Endothelial cell (in vitro differentiated cells): ENCODE measurements around the gene SLC7A14. TPM values are rescaled to one million over a fixed set of nuclear protein-coding genes. Genes with fewer than 3 reads are reported as not detected.

Experiments
- DNase-seq: peaks from one replicate; pipeline ENCODE4 v3.0.0; 2021; ENCODE audit warnings: low spot score
- H3K27ac Mint-ChIP-seq: one replicate; pipeline ENCODE4 v1.8.0; 2021; ENCODE audit warnings: mixed read lengths, inconsistent platforms; ENCODE audit not compliant: unreplicated experiment
- H3K27me3 Mint-ChIP-seq: one replicate; pipeline ENCODE4 v1.8.0; 2021; ENCODE audit warnings: mild to moderate bottlenecking, moderate library complexity, mixed read lengths, inconsistent platforms; ENCODE audit not compliant: unreplicated experiment
- H3K36me3 Mint-ChIP-seq: one replicate; pipeline ENCODE4 v1.8.0; 2021; ENCODE audit warnings: mild to moderate bottlenecking, low read depth, mixed read lengths, inconsistent platforms; ENCODE audit not compliant: unreplicated experiment
- H3K4me1 Mint-ChIP-seq: one replicate; pipeline ENCODE4 v1.8.0; 2021; ENCODE audit warnings: mild to moderate bottlenecking, mixed read lengths, inconsistent platforms; ENCODE audit not compliant: unreplicated experiment
- H3K4me3 Mint-ChIP-seq: one replicate; pipeline ENCODE4 v1.8.0; 2021; ENCODE audit warnings: mild to moderate bottlenecking, mixed read lengths, inconsistent platforms; ENCODE audit not compliant: unreplicated experiment
- H3K9me3 Mint-ChIP-seq: one replicate; pipeline ENCODE4 v1.8.0; 2021; ENCODE audit warnings: mixed read lengths, inconsistent platforms; ENCODE audit not compliant: unreplicated experiment
- CTCF ChIP-seq: fragments of 200-600 bp; sonication (generic); IDR thresholded peaks from one replicate; pipeline ENCODE4 v1.5.0; 2021; ENCODE audit warnings: antibody characterized with exemption; ENCODE audit not compliant: unreplicated experiment
- total RNA-seq: library from RNA; stranded (reverse); fragmentation: NEBNext Ultra II Directional; extraction: Animal tissue kit (Norgen Biotek cat#: 25700); gene quantifications from one replicate; pipeline ENCODE4 v1.2.1, GENCODE V29; 2021; ENCODE audit not compliant: unreplicated experiment

Gene SLC7A14
- total RNA-seq, 1 donor from 2014 or later = 2.5 TPM

GRCh38 chr3:170438836-170439235 is 147.0 kb downstream of the SLC7A14 start:
- H3K27me3 Mint-ChIP-seq = no peaks in the 10 kb centered on the region
- DNase-seq = no peak
- H3K27ac Mint-ChIP-seq = no peak overlapping the region
- TF ChIP-seq CTCF = no peak
- H3K36me3 Mint-ChIP-seq = no peaks in the 10 kb centered on the region
- no peaks in the 10 kb centered on the region for H3K9me3 Mint-ChIP-seq
- no peaks in the 10 kb centered on the region for H3K4me1 Mint-ChIP-seq
- no peak overlapping the region for H3K4me3 Mint-ChIP-seq

GRCh38 chr3:170437696-170438407 is 148.0 kb downstream of the SLC7A14 start:
- H3K36me3 Mint-ChIP-seq = no peaks in the 10 kb centered on the region
- no peaks in the 10 kb centered on the region for H3K9me3 Mint-ChIP-seq
- H3K27ac Mint-ChIP-seq = no peak overlapping the region
- H3K4me3 Mint-ChIP-seq = no peak overlapping the region
- H3K4me1 Mint-ChIP-seq = no peaks in the 10 kb centered on the region
- no peaks in the 10 kb centered on the region for H3K27me3 Mint-ChIP-seq
- DNase-seq = no peak
- no peak for TF ChIP-seq CTCF

- no peak for TF ChIP-seq CTCF
- Mint-ChIP-seq H3K4me3 (no peak overlapping the region), H3K36me3 (no peaks in the 10 kb centered on the region), H3K9me3 (no peaks in the 10 kb centered on the region), H3K27me3 (no peaks in the 10 kb centered on the region), H3K4me1 (no peaks in the 10 kb centered on the region), H3K27ac (no peak overlapping the region)
- DNase-seq = no peak
Measured at GRCh38 chr3:170437176-170437575, 148.7 kb downstream of the SLC7A14 start.

GRCh38 chr3:170436697-170437096 is 149.2 kb downstream of the SLC7A14 start:
- no peaks in the 10 kb centered on the region for H3K27me3 Mint-ChIP-seq
- no peaks in the 10 kb centered on the region for H3K4me1 Mint-ChIP-seq
- H3K36me3 Mint-ChIP-seq = no peaks in the 10 kb centered on the region
- H3K27ac Mint-ChIP-seq = no peak overlapping the region
- no peak for DNase-seq
- H3K9me3 Mint-ChIP-seq = no peaks in the 10 kb centered on the region
- H3K4me3 Mint-ChIP-seq = no peak overlapping the region
- TF ChIP-seq CTCF = no peak

GRCh38 chr3:170432416-170432815 is 153.5 kb downstream of the SLC7A14 start:
- Mint-ChIP-seq H3K9me3 (no peaks in the 10 kb centered on the region), H3K36me3 (no peaks in the 10 kb centered on the region), H3K27me3 (no peaks in the 10 kb centered on the region), H3K27ac (no peak overlapping the region), H3K4me1 (no peaks in the 10 kb centered on the region), H3K4me3 (no peak overlapping the region)
- DNase-seq = no peak
- TF ChIP-seq CTCF = no peak
